Measurements from ENCODE around the gene ADGRD1. TPM values are rescaled to one million over a fixed set of nuclear protein-coding genes. Genes with fewer than 3 reads are reported as not detected.

ADGRD1 gene
- polyA plus RNA-seq, 1 of the 3 experiments (the other 2 are of a cell fraction) = not detected

DNA sequence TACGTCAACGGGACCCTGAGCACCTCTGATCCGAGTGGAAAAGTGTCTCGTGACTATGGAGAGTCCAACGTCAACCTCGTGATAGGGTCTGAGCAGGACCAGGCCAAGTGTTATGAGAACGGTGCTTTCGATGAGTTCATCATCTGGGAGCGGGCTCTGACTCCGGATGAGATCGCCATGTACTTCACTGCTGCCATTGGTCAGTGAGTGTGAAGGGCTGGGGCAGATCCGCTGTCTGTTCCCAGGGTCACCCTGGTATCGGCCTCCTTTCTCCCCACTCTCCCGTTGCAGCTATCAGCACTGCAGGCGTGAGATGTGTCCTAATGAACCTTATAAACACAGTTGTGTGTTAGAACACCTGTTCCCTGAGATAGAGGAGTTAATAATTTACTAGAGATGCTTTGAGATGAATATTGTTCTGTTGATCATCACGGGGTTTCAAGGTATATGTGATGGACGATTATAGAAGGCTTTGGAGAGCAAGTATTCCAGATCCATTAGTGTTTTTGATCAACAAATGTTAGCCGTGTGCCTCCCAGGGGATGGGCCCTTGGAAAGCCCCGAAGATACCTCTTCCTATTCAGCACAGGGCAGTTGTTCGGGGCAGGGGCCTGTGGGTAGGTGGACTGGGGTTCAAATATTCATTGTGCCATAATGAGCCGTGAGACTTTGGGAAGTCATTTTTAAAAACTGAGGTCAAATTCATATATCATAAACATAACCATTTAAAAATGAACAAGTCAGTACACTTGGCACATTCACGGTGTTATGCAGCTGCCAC, 33.6 kb downstream of the ADGRD1 start:
- TF ChIP-seq, protein P1, sequence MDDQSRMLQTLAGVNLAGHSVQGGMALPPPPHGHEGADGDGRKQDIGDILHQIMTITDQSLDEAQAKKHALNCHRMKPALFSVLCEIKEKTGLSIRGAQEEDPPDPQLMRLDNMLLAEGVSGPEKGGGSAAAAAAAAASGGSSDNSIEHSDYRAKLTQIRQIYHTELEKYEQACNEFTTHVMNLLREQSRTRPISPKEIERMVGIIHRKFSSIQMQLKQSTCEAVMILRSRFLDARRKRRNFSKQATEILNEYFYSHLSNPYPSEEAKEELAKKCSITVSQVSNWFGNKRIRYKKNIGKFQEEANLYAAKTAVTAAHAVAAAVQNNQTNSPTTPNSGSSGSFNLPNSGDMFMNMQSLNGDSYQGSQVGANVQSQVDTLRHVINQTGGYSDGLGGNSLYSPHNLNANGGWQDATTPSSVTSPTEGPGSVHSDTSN (IDR thresholded peaks at IDR 0.05) = no peak
- TF ChIP-seq FOSL2 (IDR thresholded peaks at IDR 0.05; ENCODE audit: borderline replicate concordance, low read depth) = no peak
- TF ChIP-seq, protein P2, sequence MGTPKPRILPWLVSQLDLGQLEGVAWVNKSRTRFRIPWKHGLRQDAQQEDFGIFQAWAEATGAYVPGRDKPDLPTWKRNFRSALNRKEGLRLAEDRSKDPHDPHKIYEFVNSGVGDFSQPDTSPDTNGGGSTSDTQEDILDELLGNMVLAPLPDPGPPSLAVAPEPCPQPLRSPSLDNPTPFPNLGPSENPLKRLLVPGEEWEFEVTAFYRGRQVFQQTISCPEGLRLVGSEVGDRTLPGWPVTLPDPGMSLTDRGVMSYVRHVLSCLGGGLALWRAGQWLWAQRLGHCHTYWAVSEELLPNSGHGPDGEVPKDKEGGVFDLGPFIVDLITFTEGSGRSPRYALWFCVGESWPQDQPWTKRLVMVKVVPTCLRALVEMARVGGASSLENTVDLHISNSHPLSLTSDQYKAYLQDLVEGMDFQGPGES (IDR thresholded peaks at IDR 0.05; ENCODE audit: low read depth, low read length) = no peak
- no peak for TF ChIP-seq NFIC (IDR thresholded peaks at IDR 0.05; ENCODE audit: borderline replicate concordance)
- TF ChIP-seq, protein P3, sequence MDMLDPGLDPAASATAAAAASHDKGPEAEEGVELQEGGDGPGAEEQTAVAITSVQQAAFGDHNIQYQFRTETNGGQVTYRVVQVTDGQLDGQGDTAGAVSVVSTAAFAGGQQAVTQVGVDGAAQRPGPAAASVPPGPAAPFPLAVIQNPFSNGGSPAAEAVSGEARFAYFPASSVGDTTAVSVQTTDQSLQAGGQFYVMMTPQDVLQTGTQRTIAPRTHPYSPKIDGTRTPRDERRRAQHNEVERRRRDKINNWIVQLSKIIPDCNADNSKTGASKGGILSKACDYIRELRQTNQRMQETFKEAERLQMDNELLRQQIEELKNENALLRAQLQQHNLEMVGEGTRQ (IDR thresholded peaks at IDR 0.05; ENCODE audit: borderline replicate concordance, low read depth, low read length) = no peak
- TF ChIP-seq EP300 (IDR thresholded peaks at IDR 0.05; ENCODE audit: borderline replicate concordance in 1 of 2, low read depth in 1 of 2, low read length in 1 of 2) = no peak
- no peak for TF ChIP-seq FOXM1 (IDR thresholded peaks at IDR 0.05; ENCODE audit: low read depth)
- TF ChIP-seq SMC3 (IDR thresholded peaks at IDR 0.05; ENCODE audit: low read depth, low read length) = no peak
- no peak for TF ChIP-seq RFX5 (IDR thresholded peaks at IDR 0.05; ENCODE audit: low read length)
- TF ChIP-seq EZH2phosphoT487 (IDR thresholded peaks at IDR 0.05; ENCODE audit: borderline replicate concordance, low read depth) = no peak
- no peak for TF ChIP-seq RXRA (IDR thresholded peaks at IDR 0.05; ENCODE audit: borderline replicate concordance, low read depth)
- Histone ChIP-seq H3K36me3 (replicated peaks in 1 of 2; ENCODE audit: control insufficient read depth in 1 of 2, insufficient read depth in 2 of 2, low read length in 1 of 2) (no peaks in the 10 kb centered on the region), H3K27me3 (ENCODE audit: insufficient read depth) (no peaks in the 10 kb centered on the region), H3K9ac (no peak overlapping the region), H3K4me3 (ENCODE audit: low read depth in 2 of 2, low read length in 1 of 2) (no peak overlapping the region), H3K4me2 (no peak overlapping the region), H3F3A (replicated peaks; ENCODE audit: insufficient read depth) (no peaks in the 10 kb centered on the region), H3K9me2 (no peaks in the 10 kb centered on the region), H3K9me3 (no peaks in the 10 kb centered on the region), H3K79me2 (ENCODE audit: insufficient read depth) (no peaks in the 10 kb centered on the region), H4K20me1 (ENCODE audit: insufficient read depth) (no peaks in the 10 kb centered on the region), H3K4me1 (ENCODE audit: control insufficient read depth in 1 of 2, insufficient read depth in 2 of 2, low read depth in 1 of 2, low read length in 1 of 2) (no peaks in the 10 kb centered on the region; a peak in 1 of 4 replicates), H3K27ac (ENCODE audit: low read depth in 2 of 2, low read length in 1 of 2) (no peak overlapping the region), H2AFZ (ENCODE audit: low read depth) (no peak overlapping the region)
- CTCF ChIA-PET = no interaction called here
- 45% methylated on average over 22 of the region's 22 CpGs for WGBS (ENCODE audit: low lambda C conversion rate)
- POLR2A ChIA-PET = interaction anchor here (0.6 kb wide), 1 partner anchor 32 kb away, joined by 3 read pairs; no protein-coding TSS in a partner anchor
- no peak for DNase-seq

DNA sequence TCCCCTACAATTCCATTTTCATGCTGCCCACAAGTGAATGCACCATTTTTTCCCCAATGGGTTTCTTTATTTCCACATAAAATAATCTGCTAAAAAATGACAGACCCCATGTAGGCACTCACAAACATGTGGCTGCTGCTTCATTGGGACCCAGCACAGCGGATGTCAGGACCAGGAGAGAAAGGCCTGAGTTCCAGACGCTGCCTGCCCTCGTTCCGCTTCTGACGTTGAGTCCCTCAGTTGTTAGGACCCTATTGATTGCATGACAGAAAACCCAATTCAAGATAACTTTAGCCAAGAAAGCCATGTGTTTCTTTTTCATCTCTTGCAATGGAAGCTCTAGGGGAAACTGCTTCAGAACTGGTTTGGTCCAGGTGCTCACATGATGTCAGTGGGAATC, 34.6 kb downstream of the ADGRD1 start:
- Histone ChIP-seq H3K4me3 (ENCODE audit: low read depth in 2 of 2, low read length in 1 of 2) (no peak overlapping the region), H4K20me1 (ENCODE audit: insufficient read depth) (no peaks in the 10 kb centered on the region), H3K9me3 (no peaks in the 10 kb centered on the region), H3K4me2 (no peak overlapping the region), H3K9ac (no peak overlapping the region), H3K27me3 (ENCODE audit: insufficient read depth) (no peaks in the 10 kb centered on the region), H3K79me2 (ENCODE audit: insufficient read depth) (no peaks in the 10 kb centered on the region), H3F3A (replicated peaks; ENCODE audit: insufficient read depth) (no peaks in the 10 kb centered on the region), H3K9me2 (no peaks in the 10 kb centered on the region), H2AFZ (ENCODE audit: low read depth) (no peak overlapping the region), H3K27ac (ENCODE audit: low read depth in 2 of 2, low read length in 1 of 2) (no peak overlapping the region), H3K36me3 (replicated peaks in 1 of 2; ENCODE audit: control insufficient read depth in 1 of 2, insufficient read depth in 2 of 2, low read length in 1 of 2) (no peaks in the 10 kb centered on the region), H3K4me1 (ENCODE audit: control insufficient read depth in 1 of 2, insufficient read depth in 2 of 2, low read depth in 1 of 2, low read length in 1 of 2) (no peaks in the 10 kb centered on the region; a peak in 1 of 4 replicates)
- ChIA-PET CTCF (interaction anchor here (1.4 kb wide), 1 partner anchor 27 kb away, joined by 3 read pairs; no protein-coding TSS in a partner anchor), POLR2A (no interaction called here)
- 61% methylated on average over 5 of the region's 5 CpGs for WGBS (ENCODE audit: low lambda C conversion rate)
- no peak for DNase-seq
- TF ChIP-seq GABPA (IDR thresholded peaks at IDR 0.05; ENCODE audit: low read depth) (no peak), RFX5 (IDR thresholded peaks at IDR 0.05; ENCODE audit: low read length) (no peak), EP300 (IDR thresholded peaks at IDR 0.05; ENCODE audit: borderline replicate concordance in 1 of 2, low read depth in 1 of 2, low read length in 1 of 2) (no peak)

Data from SK-N-SH (cell line).